ENCODE results near the gene FOS. TPM values are rescaled to one million over a fixed set of nuclear protein-coding genes. Genes with fewer than 3 reads are reported as not detected.
"Not testable (repeated sequence)": the region's sequence is repeated elsewhere in the genome, so short reads cannot be mapped to it uniquely, and the experiment has no call there.

The FOS gene
- total and polyA plus RNA-seq, 12 donors: 9.3 to 173 (median 53.2) TPM

DNA sequence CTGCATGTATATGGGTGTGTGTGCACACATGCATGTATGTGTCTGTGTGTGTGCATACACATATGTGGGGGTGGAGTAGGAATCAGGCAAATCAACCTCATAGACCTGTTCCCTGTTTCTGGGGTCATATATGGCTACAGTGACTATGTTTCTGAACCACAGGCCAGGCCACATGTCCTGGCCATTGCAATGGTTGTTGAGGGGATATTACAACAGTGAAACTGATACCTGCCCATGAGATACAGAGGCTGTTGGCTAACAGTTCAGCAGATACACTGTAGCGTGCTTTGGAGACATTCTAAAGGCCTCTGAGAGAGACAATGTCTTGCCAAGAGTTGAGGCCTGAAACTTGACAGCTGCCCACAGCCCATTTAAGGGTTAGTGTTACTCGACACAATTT lies 47.3 kb upstream of the FOS start:
- no peaks in the 10 kb centered on the region for H3K27me3 ChIP-seq
- H3K36me3 ChIP-seq: no peaks in the 10 kb centered on the region
- no peak overlapping the region for H3K27ac ChIP-seq
- TF ChIP-seq, protein P1, sequence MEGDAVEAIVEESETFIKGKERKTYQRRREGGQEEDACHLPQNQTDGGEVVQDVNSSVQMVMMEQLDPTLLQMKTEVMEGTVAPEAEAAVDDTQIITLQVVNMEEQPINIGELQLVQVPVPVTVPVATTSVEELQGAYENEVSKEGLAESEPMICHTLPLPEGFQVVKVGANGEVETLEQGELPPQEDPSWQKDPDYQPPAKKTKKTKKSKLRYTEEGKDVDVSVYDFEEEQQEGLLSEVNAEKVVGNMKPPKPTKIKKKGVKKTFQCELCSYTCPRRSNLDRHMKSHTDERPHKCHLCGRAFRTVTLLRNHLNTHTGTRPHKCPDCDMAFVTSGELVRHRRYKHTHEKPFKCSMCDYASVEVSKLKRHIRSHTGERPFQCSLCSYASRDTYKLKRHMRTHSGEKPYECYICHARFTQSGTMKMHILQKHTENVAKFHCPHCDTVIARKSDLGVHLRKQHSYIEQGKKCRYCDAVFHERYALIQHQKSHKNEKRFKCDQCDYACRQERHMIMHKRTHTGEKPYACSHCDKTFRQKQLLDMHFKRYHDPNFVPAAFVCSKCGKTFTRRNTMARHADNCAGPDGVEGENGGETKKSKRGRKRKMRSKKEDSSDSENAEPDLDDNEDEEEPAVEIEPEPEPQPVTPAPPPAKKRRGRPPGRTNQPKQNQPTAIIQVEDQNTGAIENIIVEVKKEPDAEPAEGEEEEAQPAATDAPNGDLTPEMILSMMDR (IDR thresholded peaks at IDR 0.05): no peak
- H3K4me3 ChIP-seq: no peak overlapping the region
- DNase-seq (no peak), ATAC-seq (no peak)
- H3K4me1 ChIP-seq: peaks cover 0 to 61% (median 11%) of the 10 kb centered on the region in 9 donors
- intact Hi-C loops (cut with DNase I): loop anchor here in 5 of 10 donors (5.0 to 10.0 kb wide), 4 partner anchors 47 to 87 kb away; partner anchors contain the start of gene TMED10 (in 1 of the 5)
- 69 to 93% methylated on average over 2 of the region's 2 CpGs for WGBS, 2 donors
- peaks cover 0 to 6% (median 0%) of the 10 kb centered on the region in 11 donors for H3K9me3 ChIP-seq

DNA sequence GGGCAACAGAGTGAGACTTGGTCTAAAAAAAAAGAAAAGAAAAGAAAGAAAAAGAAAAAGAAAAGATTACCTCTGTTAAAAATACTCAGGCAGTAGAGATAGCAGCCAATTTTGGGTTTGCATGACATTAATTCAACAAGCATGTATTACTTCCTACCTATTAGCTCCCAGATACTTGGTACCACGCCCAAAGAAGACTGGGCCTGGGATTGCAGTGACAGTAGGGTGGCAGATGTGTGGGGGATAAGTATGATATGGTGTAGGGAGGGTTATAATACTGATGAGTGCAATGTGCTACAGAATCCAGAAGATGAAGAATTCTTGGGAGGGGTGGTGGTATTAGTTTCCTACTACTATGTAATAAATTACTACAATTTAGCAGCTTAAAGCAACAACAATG lies 46.4 kb upstream of the FOS start:
- Histone ChIP-seq H3K4me1 (peaks cover 4 to 70% (median 20%) of the 10 kb centered on the region in 9 donors), H3K4me3 (no peak overlapping the region), H3K27me3 (no peaks in the 10 kb centered on the region), H3K9me3 (peaks cover 0 to 6% (median 0%) of the 10 kb centered on the region in 11 donors), H3K36me3 (no peaks in the 10 kb centered on the region), H3K27ac (no peak overlapping the region)
- intact Hi-C loops (cut with DNase I): loop anchor here in 5 of 10 donors (5.0 to 10.0 kb wide), 4 partner anchors 47 to 87 kb away; partner anchors contain the start of gene TMED10 (in 1 of the 5)
- TF ChIP-seq, protein P1 (IDR thresholded peaks at IDR 0.05): no peak
- WGBS, 2 donors: 86 to 93% methylated on average over 1 of the region's 1 CpG
- ATAC-seq (no peak), DNase-seq (no peak)

DNA sequence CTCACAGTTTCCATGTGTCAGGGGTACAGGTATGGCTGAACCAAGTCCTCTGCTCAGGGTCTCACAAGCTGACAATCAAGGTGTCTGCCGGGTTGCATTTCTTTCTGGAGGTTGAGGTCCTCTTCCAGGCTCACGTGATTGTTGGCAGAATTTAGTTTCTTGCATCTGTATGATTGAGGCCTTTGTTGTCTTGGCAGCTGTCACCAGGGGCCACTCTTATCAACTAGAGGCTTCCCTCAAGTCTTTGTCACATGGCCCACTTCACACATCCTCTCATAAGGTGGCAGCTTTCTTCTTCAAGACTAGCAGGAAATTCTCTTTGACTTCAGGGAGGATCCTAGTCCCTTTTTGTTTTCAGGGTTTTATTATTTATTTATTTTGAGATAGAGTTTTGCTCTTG lies 46.0 kb upstream of the FOS start:
- ATAC-seq (no peak), DNase-seq (no peak)
- Histone ChIP-seq H3K36me3 (no peaks in the 10 kb centered on the region), H3K27me3 (no peaks in the 10 kb centered on the region), H3K4me1 (peaks cover 4 to 74% (median 24%) of the 10 kb centered on the region in 9 donors), H3K9me3 (peaks cover 0 to 6% (median 0%) of the 10 kb centered on the region in 11 donors), H3K27ac (no peak overlapping the region), H3K4me3 (no peak overlapping the region)
- WGBS, 2 donors: 76 to 82% methylated on average over 2 of the region's 2 CpGs
- intact Hi-C loops (cut with DNase I): loop anchor here in 5 of 10 donors (5.0 to 10.0 kb wide), 4 partner anchors 48 to 88 kb away; partner anchors contain the start of gene TMED10 (in 1 of the 5)
- TF ChIP-seq, protein P1 (IDR thresholded peaks at IDR 0.05): peak in 1 of 9 donors; percentile 16

DNA sequence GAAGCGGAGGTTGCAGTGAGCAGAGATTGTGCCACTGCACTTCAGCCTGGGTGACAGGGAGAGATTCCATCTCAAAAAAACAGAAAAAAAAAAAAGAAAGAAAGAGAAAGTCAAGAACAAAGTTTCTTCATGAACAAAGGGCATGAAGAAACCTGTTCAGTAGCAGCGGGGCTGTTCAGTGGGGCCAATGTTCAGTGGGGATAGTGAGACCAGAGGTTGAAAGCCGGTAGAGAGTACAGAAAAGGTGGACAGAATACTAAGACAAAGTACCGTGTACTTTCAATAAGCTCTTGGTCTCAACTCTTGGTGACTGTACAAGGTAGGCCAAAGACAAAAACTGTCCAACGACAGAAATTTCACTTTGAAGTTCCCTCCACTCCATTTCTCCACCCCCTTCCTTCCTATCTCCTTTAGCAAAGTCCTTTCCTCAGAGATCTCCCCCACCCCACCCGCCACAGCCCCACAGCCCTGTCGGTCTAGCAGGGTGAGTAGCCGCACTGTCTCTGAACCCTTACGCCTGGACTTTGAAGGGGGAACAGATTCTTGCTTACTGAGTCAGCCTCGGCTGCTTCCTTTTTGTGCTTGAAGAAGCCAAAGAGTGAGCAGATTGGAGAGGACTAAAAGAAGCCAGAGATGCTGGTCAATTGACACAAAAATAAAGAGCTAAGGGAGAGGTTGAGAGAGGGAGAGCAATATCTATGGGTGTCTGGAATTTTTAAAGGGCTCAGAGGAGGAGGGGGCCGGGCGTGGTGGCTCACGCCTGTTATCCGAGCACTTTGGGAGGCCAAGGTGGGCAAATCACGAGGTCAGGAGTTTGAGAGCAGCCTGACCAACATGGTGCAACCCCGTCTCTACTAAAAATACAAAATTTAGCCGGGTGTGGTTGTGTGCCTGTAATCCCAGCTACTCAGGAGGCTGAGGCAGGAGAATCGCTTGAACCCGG lies 44.2 kb upstream of the FOS start:
- Histone ChIP-seq H3K27ac (peak overlapping the region in 5 of 10 donors; percentile 3 to 77 (median 31)), H3K9me3 (peaks cover 0 to 6% (median 0%) of the 10 kb centered on the region in 11 donors), H3K27me3 (no peaks in the 10 kb centered on the region), H3K4me3 (no peak overlapping the region), H3K36me3 (no peaks in the 10 kb centered on the region), H3K4me1 (peaks cover 9 to 80% (median 43%) of the 10 kb centered on the region in 9 donors)
- DNase-seq (peak; percentile 47 to 51), ATAC-seq (peak in 2 of 8 donors; percentile 16 to 39)
- 72 to 82% methylated on average over 19 of the region's 19 CpGs for WGBS, 2 donors
- TF ChIP-seq, protein P1 (IDR thresholded peaks at IDR 0.05): no peak
- intact Hi-C loops (cut with DNase I): loop anchor here in 6 of 10 donors (5.0 to 10.0 kb wide), 6 partner anchors 50 to 90 kb away; partner anchors contain the start of gene TMED10 (in 1 of the 6)

DNA sequence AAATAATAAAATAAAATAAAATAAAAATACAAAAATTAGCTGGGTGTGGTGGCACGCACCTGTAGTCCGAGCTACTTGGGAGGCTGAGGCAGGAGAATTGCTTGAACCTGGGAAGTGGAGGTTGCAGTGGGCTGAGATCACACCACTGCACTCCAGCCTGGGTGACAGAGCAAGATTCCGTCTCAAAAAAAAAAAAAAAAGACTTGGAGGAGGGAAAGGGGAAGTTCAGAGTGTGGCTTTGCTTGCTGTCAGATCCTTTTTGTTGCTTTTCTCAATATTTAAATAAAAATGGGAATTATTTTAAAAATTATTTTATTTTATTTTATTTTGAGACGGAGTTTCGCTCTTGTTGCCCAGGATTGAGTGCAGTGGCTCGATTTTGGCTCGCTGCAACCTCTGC lies 43.4 kb upstream of the FOS start:
- peaks cover 9 to 76% (median 41%) of the 10 kb centered on the region in 9 donors for H3K4me1 ChIP-seq
- intact Hi-C loops (cut with DNase I): loop anchor here in 6 of 10 donors (5.0 to 10.0 kb wide), 5 partner anchors 50 to 90 kb away; no protein-coding TSS in a partner anchor

More for the DNA sequence above, 43.4 kb upstream of the FOS start:
- not testable (repeated sequence) for H3K27me3 ChIP-seq, ATAC-seq, H3K36me3 ChIP-seq, H3K4me3 ChIP-seq, DNase-seq, H3K9me3 ChIP-seq
- 81 to 94% methylated on average over 7 of the region's 7 CpGs for WGBS, 2 donors
- peak overlapping the region in 3 of 10 donors; percentile 46 to 90 (median 77) for H3K27ac ChIP-seq

Data from heart right ventricle (tissue), 16 donors.